K562 (cell line): ENCODE data around the gene DLGAP1. TPM values are rescaled to one million over a fixed set of nuclear protein-coding genes. Genes with fewer than 3 reads are reported as not detected.
A peak's percentile ranks its signal among the peaks of the same experiment; 100 is the strongest.

Experiments
- BDP1 ChIP-seq: IDR thresholded peaks from 3 replicates; pipeline ENCODE4 v1.6.1; 2011; ENCODE audit not compliant: insufficient read length, insufficient read depth
- ETV5 ChIP-seq: sonication (generic); formaldehyde crosslinking; IDR thresholded peaks from 2 replicates; pipeline ENCODE4 v1.4.0; 2020; ENCODE audit warnings: low read depth, mild to moderate bottlenecking, missing genetic modification reagents
- FOXJ3 ChIP-seq: sonication (generic); formaldehyde crosslinking; IDR thresholded peaks from 2 replicates; pipeline ENCODE4 v1.4.0; 2020; ENCODE audit warnings: mild to moderate bottlenecking, missing genetic modification reagents
- HEY1 ChIP-seq: fragments of 250-450 bp; sonication (Bioruptor Pico); IDR thresholded peaks from 2 replicates; pipeline ENCODE4 v1.5.0; 2020; ENCODE audit warnings: mild to moderate bottlenecking, moderate library complexity, borderline replicate concordance
- ILF3 ChIP-seq: fragments of 450-650 bp; IDR thresholded peaks from 2 replicates; pipeline ENCODE4 v1.6.1; 2018; ENCODE audit warnings: antibody characterized with exemption, mild to moderate bottlenecking, moderate library complexity, borderline replicate concordance
- NFRKB ChIP-seq: fragments of 450-650 bp; IDR thresholded peaks from 2 replicates; pipeline ENCODE4 v1.6.1; 2016; ENCODE audit warnings: low read depth
- NR2C2 ChIP-seq, 2 experiments: fragments of 200-800 bp in 1 of 2; sonication (Bioruptor generic) in 1 of 2; sonication (generic) in 1 of 2; formaldehyde crosslinking in 1 of 2; IDR thresholded peaks; 2 replicates each; pipeline versions ENCODE4 v1.6.1 to v1.8.0; 2016 to 2022; ENCODE audit warnings: mild to moderate bottlenecking in 1 of 2, missing compliant biosample characterization in 1 of 2, missing genetic modification characterization in 1 of 2, missing genetic modification reagents in 1 of 2
- PTBP1 ChIP-seq: fragments of 200-400 bp; formaldehyde crosslinking; IDR thresholded peaks from 2 replicates; pipeline ENCODE4 v1.6.1; 2017; ENCODE audit warnings: low read depth, low read length
- SMARCE1 ChIP-seq: fragments of 450-650 bp; IDR thresholded peaks from 2 replicates; pipeline ENCODE4 v1.7.1; 2016; ENCODE audit warnings: mild to moderate bottlenecking
- XRCC5 ChIP-seq: fragments of 200-400 bp; formaldehyde crosslinking; IDR thresholded peaks from 2 replicates; pipeline ENCODE4 v1.6.1; 2017; ENCODE audit warnings: low read depth, mild to moderate bottlenecking, low read length
- ZNF239 ChIP-seq: fragments of 250-450 bp; sonication (Bioruptor Pico); IDR thresholded peaks from 2 replicates; pipeline ENCODE4 v1.4.0; 2020; ENCODE audit warnings: mild to moderate bottlenecking
- ZNF24 ChIP-seq: fragments of 450-650 bp; IDR thresholded peaks from 2 replicates; pipeline ENCODE4 v1.6.1; 2016
- ZNF282 ChIP-seq: sonication (generic); formaldehyde crosslinking; IDR thresholded peaks from 2 replicates; pipeline ENCODE4 v1.8.1; 2023; ENCODE audit warnings: missing genetic modification reagents
- ZNF695 ChIP-seq: fragments of 450-650 bp; formaldehyde crosslinking; IDR thresholded peaks from 2 replicates; pipeline ENCODE4 v1.4.0; 2020; ENCODE audit warnings: mild to moderate bottlenecking, moderate library complexity
- polyA plus RNA-seq, 8 experiments: library from polyadenylated mRNA; depleted of rRNA in 4 of 8; stranded (reverse) in 5 of 8; unstranded in 3 of 8; fragments of >200 nt; fragmentation: Nextera tagmentation in 2 of 8; fragmentation: Illumina TruSeq in 1 of 8; extraction: Ambion mirVana in 2 of 8; extraction: Trizol in 1 of 8; gene quantifications; 2 replicates each; pipeline versions ENCODE4 v1.2.1 to v1.2.3, GENCODE V29; 2011 to 2014; ENCODE audit warnings: inconsistent platforms in 1 of 8, missing spikeins in 1 of 8
- total RNA-seq, 7 experiments: library from RNA; depleted of rRNA in 6 of 7; stranded (reverse); fragments of >200 nt in 6 of 7; fragmentation: Illumina TruSeq in 2 of 7; extraction: Trizol in 2 of 7; gene quantifications; 2 replicates each; pipeline versions ENCODE4 v1.2.1 to v1.2.3, GENCODE V29; 2011 to 2021; ENCODE audit warnings: low replicate concordance in 1 of 7
- TF ChIP-seq, protein P1 (sequence below): fragments of 150-350 bp; IDR thresholded peaks from 2 replicates; pipeline ENCODE4 v1.6.1; 2014; ENCODE audit warnings: low read depth, mild to moderate bottlenecking, low read length, borderline replicate concordance
- TF ChIP-seq, protein P2 (sequence below): fragments of 250-450 bp; sonication (Bioruptor Pico); IDR thresholded peaks from 2 replicates; pipeline ENCODE4 v1.8.0; 2022; ENCODE audit warnings: moderate library complexity, mild to moderate bottlenecking, inconsistent platforms
- TF ChIP-seq, protein P3 (sequence below), 2 experiments: fragments of 150-350 bp in 1 of 2; IDR thresholded peaks; 2 replicates each; pipeline ENCODE4 v1.6.1; 2012 to 2016; ENCODE audit warnings: low read depth in 2 of 2, low read length in 2 of 2, mild to moderate bottlenecking in 1 of 2, moderate library complexity in 1 of 2
- TF ChIP-seq, protein P4 (sequence below): fragments of 250-450 bp; sonication (Bioruptor Pico); IDR thresholded peaks from 2 replicates; pipeline ENCODE4 v1.9.0; 2021; ENCODE audit warnings: mild to moderate bottlenecking, inconsistent platforms
- TF ChIP-seq, protein P5 (sequence below): fragments of 250-450 bp; sonication (Bioruptor Pico); IDR thresholded peaks from 2 replicates; pipeline ENCODE4 v1.5.0; 2021

Gene DLGAP1
- total and polyA plus RNA-seq, 9 of the 15 experiments (the other 6 are each of a cell fraction or from before 2014, with no cell fraction given): 0.04 to 0.22 (median 0.08) TPM

DNA sequence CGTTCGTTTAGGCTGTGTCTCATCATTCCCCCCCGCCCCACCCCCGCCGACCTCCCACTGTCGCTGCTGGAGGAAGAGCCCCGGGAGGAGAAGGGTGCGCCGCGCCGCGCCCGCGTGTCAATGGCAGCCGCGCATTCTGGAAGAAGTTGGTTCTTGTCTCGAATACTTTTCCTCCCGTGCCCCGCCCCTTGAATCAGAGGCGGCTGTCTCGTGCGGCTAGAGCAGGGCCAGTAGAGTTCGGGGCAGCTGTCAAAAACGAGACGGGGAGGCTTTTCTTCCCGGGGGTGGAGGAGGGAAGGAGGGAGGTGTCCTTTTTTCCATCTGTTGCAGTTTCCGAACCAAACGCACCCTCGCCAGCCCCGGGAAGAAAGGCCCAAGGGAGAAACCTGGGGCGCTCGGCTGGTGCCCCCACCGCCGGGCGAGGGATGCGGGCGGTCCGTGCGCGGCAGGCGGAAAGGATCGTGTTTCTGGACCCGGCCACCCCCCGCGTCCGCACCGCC is 1005.5 kb downstream of the DLGAP1 start (continued):
- TF ChIP-seq, protein P1, sequence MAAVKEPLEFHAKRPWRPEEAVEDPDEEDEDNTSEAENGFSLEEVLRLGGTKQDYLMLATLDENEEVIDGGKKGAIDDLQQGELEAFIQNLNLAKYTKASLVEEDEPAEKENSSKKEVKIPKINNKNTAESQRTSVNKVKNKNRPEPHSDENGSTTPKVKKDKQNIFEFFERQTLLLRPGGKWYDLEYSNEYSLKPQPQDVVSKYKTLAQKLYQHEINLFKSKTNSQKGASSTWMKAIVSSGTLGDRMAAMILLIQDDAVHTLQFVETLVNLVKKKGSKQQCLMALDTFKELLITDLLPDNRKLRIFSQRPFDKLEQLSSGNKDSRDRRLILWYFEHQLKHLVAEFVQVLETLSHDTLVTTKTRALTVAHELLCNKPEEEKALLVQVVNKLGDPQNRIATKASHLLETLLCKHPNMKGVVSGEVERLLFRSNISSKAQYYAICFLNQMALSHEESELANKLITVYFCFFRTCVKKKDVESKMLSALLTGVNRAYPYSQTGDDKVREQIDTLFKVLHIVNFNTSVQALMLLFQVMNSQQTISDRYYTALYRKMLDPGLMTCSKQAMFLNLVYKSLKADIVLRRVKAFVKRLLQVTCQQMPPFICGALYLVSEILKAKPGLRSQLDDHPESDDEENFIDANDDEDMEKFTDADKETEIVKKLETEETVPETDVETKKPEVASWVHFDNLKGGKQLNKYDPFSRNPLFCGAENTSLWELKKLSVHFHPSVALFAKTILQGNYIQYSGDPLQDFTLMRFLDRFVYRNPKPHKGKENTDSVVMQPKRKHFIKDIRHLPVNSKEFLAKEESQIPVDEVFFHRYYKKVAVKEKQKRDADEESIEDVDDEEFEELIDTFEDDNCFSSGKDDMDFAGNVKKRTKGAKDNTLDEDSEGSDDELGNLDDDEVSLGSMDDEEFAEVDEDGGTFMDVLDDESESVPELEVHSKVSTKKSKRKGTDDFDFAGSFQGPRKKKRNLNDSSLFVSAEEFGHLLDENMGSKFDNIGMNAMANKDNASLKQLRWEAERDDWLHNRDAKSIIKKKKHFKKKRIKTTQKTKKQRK: no peak
- TF ChIP-seq, protein P2, sequence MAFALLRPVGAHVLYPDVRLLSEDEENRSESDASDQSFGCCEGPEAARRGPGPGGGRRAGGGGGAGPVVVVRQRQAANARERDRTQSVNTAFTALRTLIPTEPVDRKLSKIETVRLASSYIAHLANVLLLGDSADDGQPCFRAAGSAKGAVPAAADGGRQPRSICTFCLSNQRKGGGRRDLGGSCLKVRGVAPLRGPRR (CRISPR knock-in tag): no peak
- no peak; the same call in 1 of the 2 replicates for TF ChIP-seq ETV5 (CRISPR knock-in tag)
- TF ChIP-seq ZNF695: no peak
- TF ChIP-seq ZNF239 (CRISPR knock-in tag): no peak
- no peak for TF ChIP-seq NR2C2 (CRISPR knock-in tag; IDR thresholded peaks at IDR 0.05)
- TF ChIP-seq NR2C2 (tag; IDR thresholded peaks at IDR 0.05): no peak
- no peak for TF ChIP-seq BDP1
- no peak for TF ChIP-seq ILF3
- no peak for TF ChIP-seq NFRKB
- TF ChIP-seq HEY1: no peak
- TF ChIP-seq FOXJ3 (CRISPR knock-in tag): no peak
- no peak for TF ChIP-seq SMARCE1
- no peak for TF ChIP-seq ZNF282 (CRISPR knock-in tag)
- 0 out of 2 replicates have a peak, but pooled peaks have one; percentile 50 for TF ChIP-seq XRCC5
- TF ChIP-seq ZNF24: no peak
- TF ChIP-seq PTBP1: no peak
- TF ChIP-seq, protein P3, sequence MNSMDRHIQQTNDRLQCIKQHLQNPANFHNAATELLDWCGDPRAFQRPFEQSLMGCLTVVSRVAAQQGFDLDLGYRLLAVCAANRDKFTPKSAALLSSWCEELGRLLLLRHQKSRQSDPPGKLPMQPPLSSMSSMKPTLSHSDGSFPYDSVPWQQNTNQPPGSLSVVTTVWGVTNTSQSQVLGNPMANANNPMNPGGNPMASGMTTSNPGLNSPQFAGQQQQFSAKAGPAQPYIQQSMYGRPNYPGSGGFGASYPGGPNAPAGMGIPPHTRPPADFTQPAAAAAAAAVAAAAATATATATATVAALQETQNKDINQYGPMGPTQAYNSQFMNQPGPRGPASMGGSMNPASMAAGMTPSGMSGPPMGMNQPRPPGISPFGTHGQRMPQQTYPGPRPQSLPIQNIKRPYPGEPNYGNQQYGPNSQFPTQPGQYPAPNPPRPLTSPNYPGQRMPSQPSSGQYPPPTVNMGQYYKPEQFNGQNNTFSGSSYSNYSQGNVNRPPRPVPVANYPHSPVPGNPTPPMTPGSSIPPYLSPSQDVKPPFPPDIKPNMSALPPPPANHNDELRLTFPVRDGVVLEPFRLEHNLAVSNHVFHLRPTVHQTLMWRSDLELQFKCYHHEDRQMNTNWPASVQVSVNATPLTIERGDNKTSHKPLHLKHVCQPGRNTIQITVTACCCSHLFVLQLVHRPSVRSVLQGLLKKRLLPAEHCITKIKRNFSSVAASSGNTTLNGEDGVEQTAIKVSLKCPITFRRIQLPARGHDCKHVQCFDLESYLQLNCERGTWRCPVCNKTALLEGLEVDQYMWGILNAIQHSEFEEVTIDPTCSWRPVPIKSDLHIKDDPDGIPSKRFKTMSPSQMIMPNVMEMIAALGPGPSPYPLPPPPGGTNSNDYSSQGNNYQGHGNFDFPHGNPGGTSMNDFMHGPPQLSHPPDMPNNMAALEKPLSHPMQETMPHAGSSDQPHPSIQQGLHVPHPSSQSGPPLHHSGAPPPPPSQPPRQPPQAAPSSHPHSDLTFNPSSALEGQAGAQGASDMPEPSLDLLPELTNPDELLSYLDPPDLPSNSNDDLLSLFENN (IDR thresholded peaks at IDR 0.05; ENCODE audit: low read depth in 2 of 2, low read length in 2 of 2): no peak
- TF ChIP-seq, protein P4, sequence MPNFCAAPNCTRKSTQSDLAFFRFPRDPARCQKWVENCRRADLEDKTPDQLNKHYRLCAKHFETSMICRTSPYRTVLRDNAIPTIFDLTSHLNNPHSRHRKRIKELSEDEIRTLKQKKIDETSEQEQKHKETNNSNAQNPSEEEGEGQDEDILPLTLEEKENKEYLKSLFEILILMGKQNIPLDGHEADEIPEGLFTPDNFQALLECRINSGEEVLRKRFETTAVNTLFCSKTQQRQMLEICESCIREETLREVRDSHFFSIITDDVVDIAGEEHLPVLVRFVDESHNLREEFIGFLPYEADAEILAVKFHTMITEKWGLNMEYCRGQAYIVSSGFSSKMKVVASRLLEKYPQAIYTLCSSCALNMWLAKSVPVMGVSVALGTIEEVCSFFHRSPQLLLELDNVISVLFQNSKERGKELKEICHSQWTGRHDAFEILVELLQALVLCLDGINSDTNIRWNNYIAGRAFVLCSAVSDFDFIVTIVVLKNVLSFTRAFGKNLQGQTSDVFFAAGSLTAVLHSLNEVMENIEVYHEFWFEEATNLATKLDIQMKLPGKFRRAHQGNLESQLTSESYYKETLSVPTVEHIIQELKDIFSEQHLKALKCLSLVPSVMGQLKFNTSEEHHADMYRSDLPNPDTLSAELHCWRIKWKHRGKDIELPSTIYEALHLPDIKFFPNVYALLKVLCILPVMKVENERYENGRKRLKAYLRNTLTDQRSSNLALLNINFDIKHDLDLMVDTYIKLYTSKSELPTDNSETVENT (CRISPR knock-in tag): no peak
- TF ChIP-seq, protein P5, sequence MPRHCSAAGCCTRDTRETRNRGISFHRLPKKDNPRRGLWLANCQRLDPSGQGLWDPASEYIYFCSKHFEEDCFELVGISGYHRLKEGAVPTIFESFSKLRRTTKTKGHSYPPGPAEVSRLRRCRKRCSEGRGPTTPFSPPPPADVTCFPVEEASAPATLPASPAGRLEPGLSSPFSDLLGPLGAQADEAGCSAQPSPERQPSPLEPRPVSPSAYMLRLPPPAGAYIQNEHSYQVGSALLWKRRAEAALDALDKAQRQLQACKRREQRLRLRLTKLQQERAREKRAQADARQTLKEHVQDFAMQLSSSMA (CRISPR knock-in tag): peak; percentile 48; the same call in 1 of the 2 replicates
